Caco-2 (cell line): ENCODE measurements around the gene SELENOH. TPM values are rescaled to one million over a fixed set of nuclear protein-coding genes. Genes with fewer than 3 reads are reported as not detected.

ENCODE experiments used
- BruUV-seq: library from RNA; stranded (reverse); fragments of 400-500 nt; replicated peaks from 2 replicates; lab custom pipeline; 2021; lab: Mats Ljungman, UMichigan
- CTCF ChIA-PET: fragments of 300-600 bp; sonication (Branson Sonifier 250); formaldehyde crosslinking; loops from one replicate; lab custom pipeline; 2022; ENCODE audit warnings: antibody characterized with exemption; lab: Charles Lee
- POLR2A ChIA-PET: fragments of 300-600 bp; sonication (Branson Sonifier 250); formaldehyde crosslinking; loops from one replicate; lab custom pipeline; 2022; ENCODE audit warnings: antibody characterized with exemption; lab: Charles Lee
- DNase-seq, 2 experiments: peaks; one replicate each; pipeline versions ENCODE4 v3.0.0 to v3.0.0-alpha.2; 2020 to 2022
- H3K27me3 ChIP-seq: replicated peaks from 2 replicates; pipeline ENCODE4 v1.6.0; 2011; ENCODE audit warnings: low read length; ENCODE audit not compliant: control insufficient read depth, insufficient read depth
- H3K36me3 ChIP-seq: 2 replicates; pipeline ENCODE4 v1.5.1; 2011; ENCODE audit warnings: low read length; ENCODE audit not compliant: control insufficient read depth, insufficient read depth
- H3K4me1 ChIP-seq: fragments of 250-450 bp; sonication (Bioruptor Pico); 2 replicates; pipeline ENCODE4 v1.5.1; 2020; ENCODE audit warnings: mild to moderate bottlenecking
- H3K4me3 ChIP-seq: 2 replicates; pipeline ENCODE4 v1.5.1; 2011; ENCODE audit warnings: low read depth, mild to moderate bottlenecking, control low read depth, low read length
- H3K9me3 ChIP-seq: fragments of 250-450 bp; sonication (Bioruptor Pico); 2 replicates; pipeline ENCODE4 v1.5.1; 2020; ENCODE audit warnings: mild to moderate bottlenecking, moderate library complexity
- H3K27ac Mint-ChIP-seq: one replicate; pipeline ENCODE4 v1.8.0; 2022; ENCODE audit warnings: mixed read lengths; ENCODE audit not compliant: unreplicated experiment
- H3K27me3 Mint-ChIP-seq: one replicate; pipeline ENCODE4 v1.8.0; 2022; ENCODE audit warnings: mixed read lengths; ENCODE audit not compliant: insufficient read depth, unreplicated experiment
- H3K36me3 Mint-ChIP-seq: one replicate; pipeline ENCODE4 v1.8.0; 2022; ENCODE audit warnings: mild to moderate bottlenecking, mixed read lengths; ENCODE audit not compliant: insufficient read depth, unreplicated experiment
- H3K4me1 Mint-ChIP-seq: one replicate; pipeline ENCODE4 v1.8.0; 2022; ENCODE audit warnings: low read depth, mixed read lengths; ENCODE audit not compliant: unreplicated experiment
- H3K4me3 Mint-ChIP-seq: one replicate; pipeline ENCODE4 v1.8.0; 2022; ENCODE audit warnings: mild to moderate bottlenecking, moderate library complexity, mixed read lengths; ENCODE audit not compliant: unreplicated experiment
- H3K9me3 Mint-ChIP-seq: one replicate; pipeline ENCODE4 v1.8.0; 2022; ENCODE audit warnings: mixed read lengths; ENCODE audit not compliant: unreplicated experiment
- intact Hi-C: fragments of 100-400 bp; cut with micrococcal nuclease; formaldehyde crosslinking; loops from one replicate; pipeline ENCODE4 v1.10.0; 2022; ENCODE audit not compliant: unreplicated experiment
- total RNA-seq: library from RNA; stranded (reverse); gene quantifications from 2 replicates; pipeline ENCODE4 v1.2.3, GENCODE V29; 2022
- TF ChIP-seq, protein P1 (sequence below), 2 experiments: fragments of 200-600 bp in 1 of 2; IDR thresholded peaks; 1 replicate in 1 of 2; 2 replicates in 1 of 2; pipeline versions ENCODE4 v1.5.1 to v1.8.0; 2011 to 2022; ENCODE audit warnings: antibody characterized with exemption in 1 of 2, control low read depth in 1 of 2, inconsistent platforms in 1 of 2, low read depth in 1 of 2, low read length in 1 of 2, mild to moderate bottlenecking in 1 of 2, moderate library complexity in 1 of 2; ENCODE audit not compliant: insufficient read depth in 1 of 2, severe bottlenecking in 1 of 2, unreplicated experiment in 1 of 2

SELENOH gene
- total RNA-seq, 1 experiment from 2014 or later = 174 TPM

DNA sequence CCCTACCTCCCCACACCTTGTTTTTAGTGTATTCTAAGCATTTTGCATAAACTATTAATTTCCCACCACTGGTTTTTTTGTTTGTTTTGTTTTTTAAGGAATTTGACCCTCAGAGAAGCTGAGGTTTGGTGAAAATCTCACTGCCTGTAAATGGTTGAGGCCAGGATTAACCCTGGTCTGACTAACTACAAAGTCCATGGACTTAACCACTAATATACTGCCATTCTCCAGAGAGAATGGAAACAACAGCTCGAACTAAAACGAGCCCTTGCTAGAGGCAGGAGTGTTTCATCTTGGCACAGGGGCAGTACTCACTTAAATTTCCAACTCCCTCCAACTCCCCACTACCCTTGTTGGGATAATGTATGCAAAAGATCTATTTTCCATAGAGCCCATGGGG lies 23.3 kb downstream of the SELENOH start:
- CTCF ChIA-PET = interaction anchor here (0.6 to 2.6 kb wide), 4 partner anchors 13 to 36 kb away, joined by 3 to 11 read pairs (median 4); partner anchors contain the start of gene BTBD18
- peaks cover 29% of the 10 kb centered on the region for H3K36me3 Mint-ChIP-seq

DNA sequence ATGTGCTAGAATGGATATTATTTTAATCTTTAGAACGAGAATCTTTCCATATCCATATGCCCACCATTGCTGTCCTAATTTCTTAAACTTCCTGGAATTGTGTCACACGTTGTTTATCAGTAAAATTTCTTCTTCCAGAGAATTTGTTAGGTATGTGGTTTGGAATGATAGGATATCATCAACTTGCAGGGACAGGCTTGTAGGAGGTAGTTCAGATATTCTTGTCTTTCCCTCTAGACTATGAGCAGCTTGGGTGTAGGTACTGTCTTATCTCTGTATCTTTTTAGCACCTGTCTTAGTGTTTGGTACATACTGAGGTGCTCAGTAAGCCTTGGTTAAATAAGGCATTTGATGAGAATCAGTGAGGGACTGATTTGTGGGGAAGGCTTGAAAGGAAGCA lies 23.7 kb downstream of the SELENOH start:
- Histone ChIP-seq H3K4me1 (peaks cover 38% of the 10 kb centered on the region), H3K9me3 (no peaks in the 10 kb centered on the region), H3K4me3 (peak overlapping the region; percentile 84), H3K27me3 (no peaks in the 10 kb centered on the region), H3K36me3 (no peaks in the 10 kb centered on the region)
- H3K27ac Mint-ChIP-seq = peak overlapping the region; percentile 98
- no peak for DNase-seq
- POLR2A ChIA-PET = interaction anchor here (6.8 kb wide), 1 partner anchor 14 kb away, joined by 118 read pairs; no protein-coding TSS in a partner anchor
- BruUV-seq = no TSS peak
- CTCF ChIA-PET = interaction anchor here (1.3 to 2.6 kb wide), 3 partner anchors 13 to 36 kb away, joined by 3 to 11 read pairs (median 4); partner anchors contain the start of gene BTBD18
- TF ChIP-seq, protein P1, sequence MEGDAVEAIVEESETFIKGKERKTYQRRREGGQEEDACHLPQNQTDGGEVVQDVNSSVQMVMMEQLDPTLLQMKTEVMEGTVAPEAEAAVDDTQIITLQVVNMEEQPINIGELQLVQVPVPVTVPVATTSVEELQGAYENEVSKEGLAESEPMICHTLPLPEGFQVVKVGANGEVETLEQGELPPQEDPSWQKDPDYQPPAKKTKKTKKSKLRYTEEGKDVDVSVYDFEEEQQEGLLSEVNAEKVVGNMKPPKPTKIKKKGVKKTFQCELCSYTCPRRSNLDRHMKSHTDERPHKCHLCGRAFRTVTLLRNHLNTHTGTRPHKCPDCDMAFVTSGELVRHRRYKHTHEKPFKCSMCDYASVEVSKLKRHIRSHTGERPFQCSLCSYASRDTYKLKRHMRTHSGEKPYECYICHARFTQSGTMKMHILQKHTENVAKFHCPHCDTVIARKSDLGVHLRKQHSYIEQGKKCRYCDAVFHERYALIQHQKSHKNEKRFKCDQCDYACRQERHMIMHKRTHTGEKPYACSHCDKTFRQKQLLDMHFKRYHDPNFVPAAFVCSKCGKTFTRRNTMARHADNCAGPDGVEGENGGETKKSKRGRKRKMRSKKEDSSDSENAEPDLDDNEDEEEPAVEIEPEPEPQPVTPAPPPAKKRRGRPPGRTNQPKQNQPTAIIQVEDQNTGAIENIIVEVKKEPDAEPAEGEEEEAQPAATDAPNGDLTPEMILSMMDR (IDR thresholded peaks at IDR 0.05; ENCODE audit: insufficient read depth in 1 of 2, low read depth in 1 of 2, low read length in 1 of 2, severe bottlenecking in 1 of 2, unreplicated experiment in 1 of 2) = no peak
- peak overlapping the region; percentile 96 for H3K4me3 Mint-ChIP-seq
- H3K4me1 Mint-ChIP-seq = peaks cover 36% of the 10 kb centered on the region
- no peaks in the 10 kb centered on the region for H3K27me3 Mint-ChIP-seq
- H3K36me3 Mint-ChIP-seq = peaks cover 33% of the 10 kb centered on the region
- intact Hi-C loops = no loop called here
- H3K9me3 Mint-ChIP-seq = no peaks in the 10 kb centered on the region

More for the DNA sequence above, 23.3 kb downstream of the SELENOH start:
- TF ChIP-seq, protein P1 (IDR thresholded peaks at IDR 0.05; ENCODE audit: insufficient read depth in 1 of 2, low read depth in 1 of 2, low read length in 1 of 2, severe bottlenecking in 1 of 2, unreplicated experiment in 1 of 2) = no peak
- H3K36me3 ChIP-seq = no peaks in the 10 kb centered on the region
- Mint-ChIP-seq H3K4me1 (peaks cover 34% of the 10 kb centered on the region), H3K4me3 (peak overlapping the region; percentile 96), H3K27me3 (no peaks in the 10 kb centered on the region), H3K27ac (peak overlapping the region; percentile 98), H3K9me3 (no peaks in the 10 kb centered on the region)
- H3K27me3 ChIP-seq = no peaks in the 10 kb centered on the region
- POLR2A ChIA-PET = interaction anchor here (4.1 to 6.8 kb wide), 2 partner anchors 14 to 35 kb away, joined by 57 to 118 read pairs; no protein-coding TSS in a partner anchor
- H3K4me3 ChIP-seq = peak overlapping the region; percentile 84
- no TSS peak for BruUV-seq
- H3K9me3 ChIP-seq = no peaks in the 10 kb centered on the region
- intact Hi-C loops = no loop called here
- no peak for DNase-seq
- H3K4me1 ChIP-seq = peaks cover 34% of the 10 kb centered on the region

DNA sequence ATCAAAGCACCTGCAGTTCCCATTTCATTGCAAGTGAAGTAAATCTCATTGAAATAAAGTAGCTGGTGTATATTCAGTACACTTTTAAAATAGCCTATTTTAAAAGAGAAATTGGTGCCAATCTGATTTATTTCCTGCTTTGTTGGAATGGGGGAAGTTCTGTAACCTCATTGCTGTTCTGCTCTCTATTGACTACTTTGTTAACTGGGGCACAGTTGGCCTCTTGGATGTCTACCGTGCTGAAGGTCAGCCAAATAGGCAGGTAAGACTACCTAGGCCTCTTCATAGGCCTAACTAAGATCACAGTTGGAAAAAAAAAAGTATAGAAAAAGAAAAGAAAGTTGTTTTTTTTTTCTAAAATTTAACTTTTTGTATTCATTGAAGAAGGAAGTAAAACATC lies 29.5 kb downstream of the SELENOH start:
- DNase-seq = no peak
- Mint-ChIP-seq H3K4me3 (no peak overlapping the region), H3K9me3 (no peaks in the 10 kb centered on the region), H3K36me3 (peaks cover 19% of the 10 kb centered on the region), H3K27me3 (no peaks in the 10 kb centered on the region), H3K27ac (peak overlapping the region; percentile 3), H3K4me1 (peaks cover 48% of the 10 kb centered on the region)
- ChIA-PET POLR2A (interaction anchor here (1.0 kb wide), 1 partner anchor 8 kb away, joined by 3 read pairs; no protein-coding TSS in a partner anchor), CTCF (no interaction called here)
- TF ChIP-seq, protein P1 (IDR thresholded peaks at IDR 0.05; ENCODE audit: insufficient read depth in 1 of 2, low read depth in 1 of 2, low read length in 1 of 2, severe bottlenecking in 1 of 2, unreplicated experiment in 1 of 2) = no peak
- H3K27me3 ChIP-seq = no peaks in the 10 kb centered on the region
- H3K36me3 ChIP-seq = no peaks in the 10 kb centered on the region
- intact Hi-C loops = no loop called here
- H3K4me3 ChIP-seq = no peak overlapping the region
- no TSS peak for BruUV-seq
- H3K9me3 ChIP-seq = no peaks in the 10 kb centered on the region
- peaks cover 63% of the 10 kb centered on the region for H3K4me1 ChIP-seq
